Neuronal stem cell (in vitro differentiated cells): ENCODE results near the gene MMP17.
"Not testable (repeated sequence)": the region's sequence is repeated elsewhere in the genome, so short reads cannot be mapped to it uniquely, and the experiment has no call there.

Experiments used
- DNase-seq: peaks from one replicate; pipeline ENCODE4 v3.0.0-alpha.2; 2013; ENCODE audit warnings: low spot score
- H2AFZ ChIP-seq: one replicate; pipeline ENCODE4 v1.6.1; 2013; ENCODE audit warnings: mild to moderate bottlenecking, low read length, inconsistent platforms
- H2AK5ac ChIP-seq: 2 replicates; pipeline ENCODE4 v1.6.1; 2013; ENCODE audit warnings: low read depth, mild to moderate bottlenecking, inconsistent platforms, low read length, moderate library complexity, mixed read lengths
- H2BK120ac ChIP-seq: 2 replicates; pipeline ENCODE4 v1.6.1; 2013; ENCODE audit warnings: low read depth, mild to moderate bottlenecking, inconsistent platforms, low read length, moderate library complexity, mixed read lengths
- H2BK12ac ChIP-seq: one replicate; pipeline ENCODE4 v1.6.1; 2013; ENCODE audit warnings: low read length, inconsistent platforms
- H2BK15ac ChIP-seq: 2 replicates; pipeline ENCODE4 v1.6.1; 2013; ENCODE audit warnings: mild to moderate bottlenecking, low read length, inconsistent platforms, mixed read lengths
- H2BK5ac ChIP-seq: one replicate; pipeline ENCODE4 v1.6.1; 2013; ENCODE audit warnings: inconsistent platforms, mild to moderate bottlenecking, low read length, moderate library complexity
- H3K14ac ChIP-seq: one replicate; pipeline ENCODE4 v1.6.1; 2013; ENCODE audit warnings: low read length, inconsistent platforms
- H3K18ac ChIP-seq: 2 replicates; pipeline ENCODE4 v1.6.1; 2013; ENCODE audit warnings: low read length, inconsistent platforms
- H3K23ac ChIP-seq: 2 replicates; pipeline ENCODE4 v1.6.1; 2013; ENCODE audit warnings: low read depth, mild to moderate bottlenecking, mixed read lengths, low read length, inconsistent platforms; ENCODE audit not compliant: poor library complexity
- H3K27ac ChIP-seq: replicated peaks from 3 replicates; pipeline ENCODE4 v1.5.1; 2013; ENCODE audit warnings: low read length, inconsistent platforms
- H3K27me3 ChIP-seq, 3 experiments: 2 replicates each; pipeline ENCODE4 v1.6.1; 2013; ENCODE audit warnings: low read length in 3 of 3, mild to moderate bottlenecking in 2 of 3, inconsistent platforms in 1 of 3, low read depth in 1 of 3, mixed read lengths in 1 of 3, moderate library complexity in 1 of 3; ENCODE audit not compliant: control insufficient read depth in 3 of 3, insufficient read depth in 3 of 3
- H3K36me3 ChIP-seq, 2 donors: replicated peaks in 1 of 2; 2 replicates each; pipeline ENCODE4 v1.6.1; 2013; ENCODE audit warnings: low read length in 2 of 2; ENCODE audit not compliant: control insufficient read depth in 2 of 2, insufficient read depth in 2 of 2
- H3K4ac ChIP-seq: 2 replicates; pipeline ENCODE4 v1.6.1; 2013; ENCODE audit warnings: inconsistent platforms, mild to moderate bottlenecking, low read length, moderate library complexity
- H3K4me1 ChIP-seq, 2 donors: 1 replicate in 1 of 2; 2 replicates in 1 of 2; pipeline ENCODE4 v1.6.1; 2013; ENCODE audit warnings: low read length in 2 of 2, low read depth in 1 of 2; ENCODE audit not compliant: control insufficient read depth in 2 of 2, insufficient read depth in 1 of 2
- H3K4me2 ChIP-seq: one replicate; pipeline ENCODE4 v1.6.1; 2013; ENCODE audit warnings: mild to moderate bottlenecking, low read length, inconsistent platforms; ENCODE audit not compliant: insufficient read depth, poor library complexity, severe bottlenecking
- H3K4me3 ChIP-seq, 2 donors: 2 replicates each; pipeline ENCODE4 v1.5.1; 2013; ENCODE audit warnings: low read length in 2 of 2, mild to moderate bottlenecking in 2 of 2, inconsistent platforms in 1 of 2, moderate library complexity in 1 of 2
- H3K79me1 ChIP-seq: one replicate; pipeline ENCODE4 v1.6.1; 2013; ENCODE audit warnings: low read depth, mild to moderate bottlenecking, inconsistent platforms, low read length, moderate library complexity
- H3K9ac ChIP-seq: one replicate; pipeline ENCODE4 v1.6.1; 2013; ENCODE audit warnings: mild to moderate bottlenecking, low read depth, low read length, inconsistent platforms; ENCODE audit not compliant: poor library complexity
- H3K9me3 ChIP-seq, 2 donors: replicated peaks in 1 of 2; 2 replicates each; pipeline versions ENCODE3 to v1.6.1; 2013; ENCODE audit warnings: low read length in 2 of 2, mild to moderate bottlenecking in 2 of 2, inconsistent platforms in 1 of 2, low read depth in 1 of 2, mixed read lengths in 1 of 2, moderate library complexity in 1 of 2; ENCODE audit not compliant: control insufficient read depth in 2 of 2, insufficient read depth in 1 of 2
- H4K8ac ChIP-seq: one replicate; pipeline ENCODE4 v1.6.1; 2013; ENCODE audit warnings: low read depth, mild to moderate bottlenecking, inconsistent platforms, low read length, moderate library complexity
- H4K91ac ChIP-seq: one replicate; pipeline ENCODE4 v1.6.1; 2013; ENCODE audit warnings: low read length, low read depth, mild to moderate bottlenecking, inconsistent platforms; ENCODE audit not compliant: poor library complexity
- WGBS, 2 donors: extraction: QIAGEN DNeasy Blood & Tissue Kit; methylation state at CpG; one replicate each; pipeline ENCODE4 v1.1.7; 2013; ENCODE audit warnings: missing lambda C conversion rate in 2 of 2, mixed read lengths in 1 of 2; ENCODE audit not compliant: insufficient read length in 2 of 2, insufficient replicate concordance in 1 of 2; ENCODE audit errors: extremely low coverage in 2 of 2; 5-methylcytosine and 5-hydroxymethylcytosine counted together

MMP17 gene

GRCh38 chr12:131878436-131878835 lies 50.2 kb downstream of the MMP17 start:
- not testable (repeated sequence) for H3K27ac ChIP-seq, H3K18ac ChIP-seq, DNase-seq, H3K14ac ChIP-seq, H3K9ac ChIP-seq, H4K91ac ChIP-seq, H3K4ac ChIP-seq, H2BK5ac ChIP-seq, H2BK120ac ChIP-seq, H4K8ac ChIP-seq, H3K23ac ChIP-seq, H3K36me3 ChIP-seq, H2BK15ac ChIP-seq, H2AFZ ChIP-seq, H2BK12ac ChIP-seq, H3K4me1 ChIP-seq, H3K4me3 ChIP-seq, H3K9me3 ChIP-seq, H2AK5ac ChIP-seq, H3K79me1 ChIP-seq
- Histone ChIP-seq H3K4me2 (peak overlapping the region; percentile 4), H3K27me3 (peaks cover 0 to 36% (median 0%) of the 10 kb centered on the region in 3 experiments)
- WGBS, 2 donors = no CpG with 5 or more reads among the region's 3 CpGs

- Histone ChIP-seq H4K91ac (no peak overlapping the region), H4K8ac (no peak overlapping the region), H3K23ac (no peak overlapping the region), H2AK5ac (no peak overlapping the region), H3K27ac (no peak overlapping the region), H2AFZ (no peak overlapping the region), H2BK120ac (no peak overlapping the region), H2BK15ac (peak overlapping the region; percentile 46), H3K4ac (no peak overlapping the region), H2BK12ac (no peak overlapping the region), H3K9me3 (peaks cover 2 to 3% of the 10 kb centered on the region in 2 donors), H3K79me1 (peaks cover 2% of the 10 kb centered on the region), H3K27me3 (peaks cover 0 to 21% (median 0%) of the 10 kb centered on the region in 3 experiments), H3K14ac (no peak overlapping the region), H3K4me3 (no peak overlapping the region), H3K4me2 (no peak overlapping the region), H3K18ac (peak overlapping the region; percentile 12), H3K4me1 (peaks cover 3 to 4% of the 10 kb centered on the region in 2 donors), H2BK5ac (no peak overlapping the region), H3K9ac (no peak overlapping the region), H3K36me3 (no peaks in the 10 kb centered on the region)
- WGBS, 2 donors = no CpG with 5 or more reads among the region's 16 CpGs
- no peak for DNase-seq
These were observed 54.8 kb downstream of the MMP17 start for GRCh38 chr12:131882804-131883520.

- H2BK15ac ChIP-seq = peak overlapping the region; percentile 83
- DNase-seq = no peak
- H2AFZ ChIP-seq = no peak overlapping the region
- H3K4me1 ChIP-seq = peaks cover 2 to 3% of the 10 kb centered on the region in 2 donors
- no peak overlapping the region for H3K4ac ChIP-seq
- no peak overlapping the region for H3K14ac ChIP-seq
- H3K4me3 ChIP-seq = no peak overlapping the region
- peaks cover 2% of the 10 kb centered on the region for H3K79me1 ChIP-seq
- H3K36me3 ChIP-seq = no peaks in the 10 kb centered on the region
- H2BK12ac ChIP-seq = no peak overlapping the region
- peaks cover 2 to 3% of the 10 kb centered on the region in 2 donors for H3K9me3 ChIP-seq
- H3K27ac ChIP-seq = no peak overlapping the region
- H2AK5ac ChIP-seq = no peak overlapping the region
- no peak overlapping the region for H2BK120ac ChIP-seq
- no peak overlapping the region for H4K91ac ChIP-seq
- H4K8ac ChIP-seq = no peak overlapping the region
- peak overlapping the region; percentile 15 for H3K18ac ChIP-seq
- no peak overlapping the region for H2BK5ac ChIP-seq
- H3K23ac ChIP-seq = no peak overlapping the region
- no CpG with 5 or more reads among the region's 4 CpGs for WGBS, 2 donors
- H3K4me2 ChIP-seq = no peak overlapping the region
- no peak overlapping the region for H3K9ac ChIP-seq
- peaks cover 0 to 17% (median 0%) of the 10 kb centered on the region in 3 experiments for H3K27me3 ChIP-seq
These were observed 55.3 kb downstream of the MMP17 start for GRCh38 chr12:131883521-131883900.

GRCh38 chr12:131885076-131885475 lies 56.9 kb downstream of the MMP17 start:
- H3K36me3 ChIP-seq, H3K4me3 ChIP-seq, H3K23ac ChIP-seq, H2BK12ac ChIP-seq, H3K9me3 ChIP-seq, H3K4ac ChIP-seq, H2BK5ac ChIP-seq, H3K79me1 ChIP-seq, H2BK15ac ChIP-seq, H2BK120ac ChIP-seq, H3K14ac ChIP-seq, H3K9ac ChIP-seq, H3K27ac ChIP-seq, H2AK5ac ChIP-seq, H4K91ac ChIP-seq, H4K8ac ChIP-seq, H3K18ac ChIP-seq, DNase-seq, H2AFZ ChIP-seq, H3K4me1 ChIP-seq, H3K4me2 ChIP-seq, H3K27me3 ChIP-seq: not testable (repeated sequence)
- WGBS, 2 donors = no CpG with 5 or more reads among the region's 8 CpGs
